Astrocyte (in vitro differentiated cells and primary cell): ENCODE data around the gene EXO1. TPM values are rescaled to one million over a fixed set of nuclear protein-coding genes. Genes with fewer than 3 reads are reported as not detected.

Experiments
- DNase-seq: peaks from one replicate; pipeline ENCODE4 v3.0.0-alpha.2; 2010; ENCODE audit warnings: low read depth
- FAIRE-seq: peaks from 2 replicates; lab custom pipeline; 2011; peaks lifted over from hg19 to GRCh38; lab: Jason Lieb, UNC
- H2AFZ ChIP-seq: 2 replicates; pipeline ENCODE4 v1.6.0; 2012; ENCODE audit warnings: low read depth, low read length, inconsistent platforms
- H3K27ac ChIP-seq: 2 replicates; pipeline ENCODE4 v1.5.1; 2011; ENCODE audit warnings: low read depth, low read length, inconsistent platforms
- H3K27me3 ChIP-seq: 2 replicates; pipeline ENCODE4 v1.6.0; 2011; ENCODE audit warnings: low read length, inconsistent platforms; ENCODE audit not compliant: insufficient read depth
- H3K36me3 ChIP-seq: 2 replicates; pipeline ENCODE4 v1.5.1; 2011; ENCODE audit warnings: low read length, inconsistent platforms; ENCODE audit not compliant: insufficient read depth
- H3K4me1 ChIP-seq: 2 replicates; pipeline ENCODE4 v1.5.1; 2011; ENCODE audit warnings: low read length, inconsistent platforms; ENCODE audit not compliant: insufficient read depth
- H3K4me2 ChIP-seq: 2 replicates; pipeline ENCODE4 v1.6.0; 2012; ENCODE audit warnings: low read length, inconsistent platforms
- H3K4me3 ChIP-seq: 2 replicates; pipeline ENCODE4 v1.5.1; 2011; ENCODE audit warnings: low read depth, mild to moderate bottlenecking, low read length, inconsistent platforms; ENCODE audit not compliant: insufficient read depth
- H3K79me2 ChIP-seq: 2 replicates; pipeline ENCODE4 v1.6.0; 2012; ENCODE audit warnings: mild to moderate bottlenecking, low read length, inconsistent platforms; ENCODE audit not compliant: insufficient read depth
- H3K9ac ChIP-seq: 2 replicates; pipeline ENCODE4 v1.6.0; 2012; ENCODE audit warnings: mild to moderate bottlenecking, low read length, inconsistent platforms
- H3K9me3 ChIP-seq: 2 replicates; pipeline ENCODE4 v1.5.1; 2012; ENCODE audit warnings: low read depth, mild to moderate bottlenecking, low read length, inconsistent platforms; ENCODE audit not compliant: insufficient read depth
- H4K20me1 ChIP-seq: 2 replicates; pipeline ENCODE4 v1.6.0; 2012; ENCODE audit warnings: low read length, inconsistent platforms; ENCODE audit not compliant: insufficient read depth
- H3K27ac Mint-ChIP-seq: one replicate; pipeline ENCODE4 v1.8.0; 2021; ENCODE audit warnings: mild to moderate bottlenecking, mixed read lengths; ENCODE audit not compliant: unreplicated experiment
- H3K27me3 Mint-ChIP-seq: one replicate; pipeline ENCODE4 v1.8.0; 2021; ENCODE audit warnings: low read depth, mixed read lengths; ENCODE audit not compliant: unreplicated experiment
- H3K36me3 Mint-ChIP-seq: one replicate; pipeline ENCODE4 v1.8.0; 2021; ENCODE audit warnings: low read depth, mixed read lengths; ENCODE audit not compliant: unreplicated experiment
- H3K4me1 Mint-ChIP-seq: one replicate; pipeline ENCODE4 v1.8.0; 2021; ENCODE audit warnings: low read depth, mixed read lengths; ENCODE audit not compliant: unreplicated experiment
- H3K4me3 Mint-ChIP-seq: one replicate; pipeline ENCODE4 v1.8.0; 2021; ENCODE audit warnings: mild to moderate bottlenecking, moderate library complexity, mixed read lengths; ENCODE audit not compliant: unreplicated experiment
- H3K9me3 Mint-ChIP-seq: one replicate; pipeline ENCODE4 v1.8.0; 2021; ENCODE audit warnings: mild to moderate bottlenecking, mixed read lengths; ENCODE audit not compliant: unreplicated experiment
- EZH2 ChIP-seq: IDR thresholded peaks from 2 replicates; pipeline ENCODE4 v1.6.1; 2012; ENCODE audit warnings: mild to moderate bottlenecking, low read length, inconsistent platforms; ENCODE audit not compliant: insufficient read depth
- total RNA-seq: library from RNA; stranded (reverse); gene quantifications from 2 replicates; pipeline ENCODE4 v1.2.1, GENCODE V29; 2021
- TF ChIP-seq, protein P1 (sequence below): IDR thresholded peaks from 2 replicates; pipeline ENCODE4 v1.5.1; 2011; ENCODE audit warnings: low read depth, mild to moderate bottlenecking, inconsistent platforms, low read length, moderate library complexity; ENCODE audit not compliant: insufficient read depth

Gene EXO1
- total RNA-seq, 1 donor from 2014 or later: 3.8 TPM

GRCh38 chr1:241841691-241842090, 6.3 kb upstream of the EXO1 start:
- no peaks in the 10 kb centered on the region for H3K27me3 ChIP-seq
- no peak for FAIRE-seq
- no peak for DNase-seq
- peaks cover 3% of the 10 kb centered on the region for H3K4me1 ChIP-seq
- peaks cover 15% of the 10 kb centered on the region for H3K4me1 Mint-ChIP-seq
- no peaks in the 10 kb centered on the region for H3K79me2 ChIP-seq
- TF ChIP-seq, protein P1, sequence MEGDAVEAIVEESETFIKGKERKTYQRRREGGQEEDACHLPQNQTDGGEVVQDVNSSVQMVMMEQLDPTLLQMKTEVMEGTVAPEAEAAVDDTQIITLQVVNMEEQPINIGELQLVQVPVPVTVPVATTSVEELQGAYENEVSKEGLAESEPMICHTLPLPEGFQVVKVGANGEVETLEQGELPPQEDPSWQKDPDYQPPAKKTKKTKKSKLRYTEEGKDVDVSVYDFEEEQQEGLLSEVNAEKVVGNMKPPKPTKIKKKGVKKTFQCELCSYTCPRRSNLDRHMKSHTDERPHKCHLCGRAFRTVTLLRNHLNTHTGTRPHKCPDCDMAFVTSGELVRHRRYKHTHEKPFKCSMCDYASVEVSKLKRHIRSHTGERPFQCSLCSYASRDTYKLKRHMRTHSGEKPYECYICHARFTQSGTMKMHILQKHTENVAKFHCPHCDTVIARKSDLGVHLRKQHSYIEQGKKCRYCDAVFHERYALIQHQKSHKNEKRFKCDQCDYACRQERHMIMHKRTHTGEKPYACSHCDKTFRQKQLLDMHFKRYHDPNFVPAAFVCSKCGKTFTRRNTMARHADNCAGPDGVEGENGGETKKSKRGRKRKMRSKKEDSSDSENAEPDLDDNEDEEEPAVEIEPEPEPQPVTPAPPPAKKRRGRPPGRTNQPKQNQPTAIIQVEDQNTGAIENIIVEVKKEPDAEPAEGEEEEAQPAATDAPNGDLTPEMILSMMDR: no peak
- no peak for TF ChIP-seq EZH2
- H3K4me3 Mint-ChIP-seq: no peak overlapping the region
- no peak overlapping the region for H3K27ac ChIP-seq
- H3K36me3 Mint-ChIP-seq: no peaks in the 10 kb centered on the region
- no peak overlapping the region for H2AFZ ChIP-seq
- H3K36me3 ChIP-seq: no peaks in the 10 kb centered on the region
- H3K27me3 Mint-ChIP-seq: no peaks in the 10 kb centered on the region
- no peaks in the 10 kb centered on the region for H3K9me3 Mint-ChIP-seq
- H3K27ac Mint-ChIP-seq: no peak overlapping the region
- H3K9me3 ChIP-seq: no peaks in the 10 kb centered on the region
- no peak overlapping the region for H3K4me3 ChIP-seq
- no peak overlapping the region for H3K4me2 ChIP-seq
- no peak overlapping the region for H3K9ac ChIP-seq
- H4K20me1 ChIP-seq: no peaks in the 10 kb centered on the region

DNA sequence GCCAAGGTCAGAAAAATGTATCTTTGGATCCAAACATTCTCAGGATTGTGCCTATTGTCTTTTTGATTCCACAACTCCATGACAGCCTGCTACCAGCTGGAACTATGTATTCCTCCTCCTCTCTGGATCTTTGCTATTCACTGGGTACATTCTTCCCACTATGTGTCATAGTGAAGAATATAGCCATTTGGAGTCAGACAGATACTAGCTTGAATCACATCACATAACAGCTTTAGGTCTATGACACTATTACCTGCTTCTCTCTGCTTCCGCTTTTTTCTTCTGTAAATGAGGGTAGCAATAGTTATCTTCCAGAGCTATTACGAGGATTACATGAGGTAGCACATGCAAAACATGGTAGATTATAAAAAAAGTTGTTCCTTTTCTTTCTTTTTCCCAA, 5.4 kb upstream of the EXO1 start:
- Histone ChIP-seq H4K20me1 (no peaks in the 10 kb centered on the region), H3K9me3 (no peaks in the 10 kb centered on the region), H3K27me3 (no peaks in the 10 kb centered on the region), H2AFZ (no peak overlapping the region), H3K4me2 (no peak overlapping the region), H3K9ac (no peak overlapping the region), H3K4me3 (no peak overlapping the region), H3K79me2 (no peaks in the 10 kb centered on the region), H3K27ac (peak overlapping the region; percentile 44), H3K4me1 (peaks cover 6% of the 10 kb centered on the region), H3K36me3 (no peaks in the 10 kb centered on the region)
- no peak overlapping the region for H3K4me3 Mint-ChIP-seq
- TF ChIP-seq EZH2: no peak
- TF ChIP-seq, protein P1: no peak
- FAIRE-seq (peak; percentile 77), DNase-seq (peak; percentile 64)
- H3K27me3 Mint-ChIP-seq: no peaks in the 10 kb centered on the region
- H3K36me3 Mint-ChIP-seq: no peaks in the 10 kb centered on the region
- H3K27ac Mint-ChIP-seq: peak overlapping the region; percentile 83
- peaks cover 15% of the 10 kb centered on the region for H3K4me1 Mint-ChIP-seq
- no peaks in the 10 kb centered on the region for H3K9me3 Mint-ChIP-seq

GRCh38 chr1:241844593-241844992, 3.4 kb upstream of the EXO1 start:
- Histone ChIP-seq H3K36me3 (no peaks in the 10 kb centered on the region), H3K27ac (no peak overlapping the region), H2AFZ (no peak overlapping the region), H3K27me3 (no peaks in the 10 kb centered on the region), H4K20me1 (no peaks in the 10 kb centered on the region), H3K4me3 (no peak overlapping the region), H3K4me2 (no peak overlapping the region), H3K9me3 (no peaks in the 10 kb centered on the region), H3K79me2 (peaks cover 16% of the 10 kb centered on the region), H3K4me1 (peaks cover 10% of the 10 kb centered on the region), H3K9ac (no peak overlapping the region)
- Mint-ChIP-seq H3K4me1 (peaks cover 8% of the 10 kb centered on the region), H3K9me3 (no peaks in the 10 kb centered on the region), H3K4me3 (no peak overlapping the region), H3K27ac (no peak overlapping the region), H3K36me3 (no peaks in the 10 kb centered on the region), H3K27me3 (no peaks in the 10 kb centered on the region)
- DNase-seq: no peak
- TF ChIP-seq EZH2: no peak
- TF ChIP-seq, protein P1: no peak
- no peak for FAIRE-seq
